Renal pelvis (tissue), 12 donors: ENCODE data around the gene FASN. TPM values are rescaled to one million over a fixed set of nuclear protein-coding genes. Genes with fewer than 3 reads are reported as not detected.
"Not testable (repeated sequence)": the region's sequence is repeated elsewhere in the genome, so short reads cannot be mapped to it uniquely, and the experiment has no call there.

ENCODE experiments used
- DNase-seq: peaks from one replicate; pipeline ENCODE4 v3.0.0-alpha.2; 2013
- long read RNA-seq, 16 experiments: transcript quantifications; one replicate each; lab custom pipeline, GENCODE V29; 2026
- polyA plus RNA-seq, 3 donors: library from polyadenylated mRNA; unstranded; fragments of 120-200 nt; gene quantifications; one replicate each; pipeline ENCODE4 v1.2.1, GENCODE V29; 2013; ENCODE audit not compliant: insufficient read length in 3 of 3

The FASN gene
- 10 to 100 TPM; 41.4 to 56.7 (median 50.1) TPM for polyA plus RNA-seq
- long read RNA-seq, donor 1, partial matches to known transcripts: 0 of 1 reads
- long read RNA-seq, donor 1, other reads (novel, unspliced or antisense): 0 of 1 reads
- long read RNA-seq, donor 2, partial matches to known transcripts: 0 of 1 reads
- long read RNA-seq, donor 2, other reads (novel, unspliced or antisense): 0 of 1 reads
- long read RNA-seq, donor 3, partial matches to known transcripts: 6 of 9 reads
- long read RNA-seq, donor 3, other reads (novel, unspliced or antisense): 0 of 9 reads
- long read RNA-seq, donor 4, full-length matches to known transcripts: 5 of 11 reads
- long read RNA-seq, donor 4, partial matches to known transcripts: 6 of 11 reads
- long read RNA-seq, donor 4, other reads (novel, unspliced or antisense): 0 of 11 reads
- long read RNA-seq, donor 5, partial matches to known transcripts: 0 of 2 reads
- long read RNA-seq, donor 5, other reads (novel, unspliced or antisense): 0 of 2 reads
- long read RNA-seq, donor 6, full-length matches to known transcripts: 2 of 2 reads
- long read RNA-seq, donor 6, partial matches to known transcripts: 0 of 2 reads
- long read RNA-seq, donor 6, other reads (novel, unspliced or antisense): 0 of 2 reads
- long read RNA-seq, donor 7, partial matches to known transcripts: 0 of 5 reads
- long read RNA-seq, donor 7, other reads (novel, unspliced or antisense): 0 of 5 reads
- long read RNA-seq, donor 8, partial matches to known transcripts: 5 of 6 reads
- long read RNA-seq, donor 8, other reads (novel, unspliced or antisense): 0 of 6 reads
- long read RNA-seq, donor 9, full-length matches to known transcripts: 2 of 2 reads
- long read RNA-seq, donor 9, partial matches to known transcripts: 0 of 2 reads
- long read RNA-seq, donor 9, other reads (novel, unspliced or antisense): 0 of 2 reads
- long read RNA-seq, donor 10, partial matches to known transcripts: 6 of 9 reads
- long read RNA-seq, donor 10, other reads (novel, unspliced or antisense): 0 of 9 reads
- long read RNA-seq, donor 11, partial matches to known transcripts: 0 of 2 reads
- long read RNA-seq, donor 11, other reads (novel, unspliced or antisense): 0 of 2 reads
- long read RNA-seq, donor 12, partial matches to known transcripts: 6 of 12 reads
- long read RNA-seq, donor 12, other reads (novel, unspliced or antisense): 0 of 12 reads
- long read RNA-seq, donor 13, partial matches to known transcripts: 0 of 3 reads
- long read RNA-seq, donor 13, other reads (novel, unspliced or antisense): 0 of 3 reads
- long read RNA-seq, donor 14: 0 reads
- long read RNA-seq, donor 15: 0 reads
- long read RNA-seq, donor 16, full-length matches to known transcripts: 4 of 4 reads
- long read RNA-seq, donor 16, partial matches to known transcripts: 0 of 4 reads
- long read RNA-seq, donor 16, other reads (novel, unspliced or antisense): 0 of 4 reads

DNA sequence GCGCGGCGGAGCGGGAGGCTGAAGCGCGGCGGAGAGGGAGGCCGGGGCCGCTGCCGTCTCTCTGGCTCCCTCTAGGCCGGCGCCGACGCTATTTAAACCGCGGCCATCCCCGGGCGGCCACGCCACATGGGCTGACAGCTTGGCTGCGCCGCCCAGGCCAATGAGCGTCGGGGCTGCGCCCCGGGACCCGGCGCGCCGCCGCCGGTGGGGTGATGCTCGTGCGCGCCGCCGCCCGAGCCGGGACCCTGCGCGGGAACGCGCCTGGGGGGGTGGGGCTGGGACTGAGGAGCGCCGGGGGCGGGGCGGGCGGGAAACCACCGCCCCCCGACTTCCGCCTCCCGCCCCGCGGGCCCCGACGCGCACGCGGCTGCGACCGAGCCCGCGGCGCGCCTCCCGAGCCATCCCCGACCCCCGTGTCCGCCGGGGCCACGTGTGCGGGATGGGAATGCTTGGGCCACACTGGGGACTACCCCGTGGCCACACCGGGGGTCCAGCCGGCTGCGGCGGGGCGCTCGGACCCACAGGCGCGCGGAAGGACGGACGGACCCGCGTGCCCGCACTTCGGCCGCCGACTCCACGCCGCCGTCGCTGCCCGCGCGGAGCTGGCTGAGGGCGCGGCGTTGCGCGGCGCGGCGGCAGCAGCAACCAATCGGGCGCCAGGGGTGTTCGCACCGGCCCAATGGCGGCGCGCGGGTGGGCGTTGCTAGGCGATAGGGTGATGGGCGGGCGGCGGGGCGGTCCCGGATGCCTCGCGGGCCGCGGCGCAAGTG lies at the start of gene FASN:
Gene FASN (minus strand): TSS at position 68 of the 770 bp plus-strand sequence. CDS start 1,791 bp downstream, outside the sequence.
- peak; percentile 95 for DNase-seq

DNA sequence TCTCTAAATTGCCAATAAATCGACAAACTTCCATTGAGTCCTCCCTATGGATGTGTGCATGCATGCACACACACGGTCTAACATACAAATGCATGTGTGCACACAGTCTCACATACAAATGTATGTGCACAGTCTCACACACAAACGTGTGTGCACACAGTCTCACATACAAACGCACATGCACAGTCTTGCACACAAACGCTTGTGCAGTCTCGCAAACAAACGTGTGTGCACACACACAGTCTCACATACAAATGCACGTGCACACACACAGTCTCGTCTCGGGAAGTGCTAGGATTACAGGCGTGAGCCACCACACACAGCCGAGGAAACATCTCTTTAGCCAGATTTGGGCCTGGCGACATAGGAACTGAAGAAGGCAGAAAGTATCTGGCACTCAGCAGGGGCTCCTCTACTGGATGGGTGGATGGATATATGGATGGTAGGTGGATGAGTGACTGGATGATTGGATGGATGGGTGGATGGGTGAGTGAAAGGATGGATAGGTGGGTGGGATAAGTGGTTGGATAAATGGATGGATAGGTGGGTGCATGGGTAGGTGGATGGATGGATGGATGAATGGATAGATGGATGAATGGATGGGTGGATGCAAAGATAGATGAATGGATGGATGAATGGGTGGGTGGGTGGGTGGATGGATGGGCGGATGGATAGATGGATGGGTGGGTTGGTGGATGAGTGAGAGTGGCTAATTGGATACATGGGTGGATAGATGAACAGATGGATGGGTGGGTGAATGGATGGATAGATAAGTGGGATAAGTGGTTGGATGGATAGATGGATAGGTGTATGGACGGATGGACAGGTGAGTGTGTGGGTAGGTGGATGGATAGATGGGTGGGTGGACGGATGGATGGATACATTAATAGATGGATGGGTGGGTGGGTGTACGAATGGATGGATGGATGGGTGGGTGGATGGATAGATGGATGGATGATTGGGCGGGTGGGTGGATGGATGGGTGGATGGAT lies 48.9 kb upstream of the FASN start:
- no peak for DNase-seq

- DNase-seq: no peak
Measured at GRCh38 chr17:82145550-82146155, 47.6 kb upstream of the FASN start.

GRCh38 chr17:82143333-82143732 lies 45.3 kb upstream of the FASN start:
- no peak for DNase-seq

GRCh38 chr17:82139961-82140360 lies 41.9 kb upstream of the FASN start:
- not testable (repeated sequence) for DNase-seq

DNA sequence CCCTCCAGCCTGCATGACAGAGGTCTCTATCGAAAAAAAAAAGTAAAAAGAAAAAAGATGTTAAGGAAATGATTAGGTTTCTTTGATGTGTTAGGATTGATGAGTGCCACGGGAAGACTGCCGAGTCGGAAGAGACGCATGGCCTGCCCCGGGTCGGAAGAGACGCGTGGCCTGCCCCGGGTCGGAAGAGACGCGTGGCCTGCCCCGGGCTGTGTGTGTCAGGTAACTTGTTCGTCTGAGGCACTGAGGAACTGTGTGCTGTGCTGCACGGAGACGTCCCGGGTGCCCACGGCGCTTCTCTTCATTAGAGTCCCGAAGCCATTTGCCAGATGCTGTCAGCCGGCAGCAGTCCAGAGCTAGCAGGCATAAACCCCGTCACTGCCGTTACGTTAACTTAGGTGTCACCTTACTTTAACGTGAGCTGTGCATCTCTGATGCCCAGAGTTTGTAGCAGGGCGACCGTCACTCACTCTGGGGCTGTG lies 40.5 kb upstream of the FASN start:
- DNase-seq: no peak

DNA sequence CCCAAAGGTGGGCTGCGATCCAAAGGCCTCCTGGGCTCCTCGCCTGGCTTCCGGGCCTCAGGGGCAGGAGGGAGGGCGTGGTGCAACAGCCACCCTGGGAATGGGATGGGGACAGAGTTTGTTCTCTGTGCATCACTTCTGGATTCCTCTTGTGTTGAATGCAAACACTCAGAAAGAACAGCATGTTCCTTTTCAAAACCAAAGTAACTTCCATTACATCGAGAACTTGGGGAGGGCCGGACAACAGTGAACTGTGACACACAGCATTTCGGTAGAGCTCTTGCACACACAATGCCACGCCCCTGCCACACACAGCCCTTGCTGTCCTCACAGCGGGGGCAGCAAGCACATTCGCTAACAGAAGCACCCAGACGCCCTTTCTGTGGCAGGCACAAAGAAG lies 36.1 kb upstream of the FASN start:
- no peak for DNase-seq

DNA sequence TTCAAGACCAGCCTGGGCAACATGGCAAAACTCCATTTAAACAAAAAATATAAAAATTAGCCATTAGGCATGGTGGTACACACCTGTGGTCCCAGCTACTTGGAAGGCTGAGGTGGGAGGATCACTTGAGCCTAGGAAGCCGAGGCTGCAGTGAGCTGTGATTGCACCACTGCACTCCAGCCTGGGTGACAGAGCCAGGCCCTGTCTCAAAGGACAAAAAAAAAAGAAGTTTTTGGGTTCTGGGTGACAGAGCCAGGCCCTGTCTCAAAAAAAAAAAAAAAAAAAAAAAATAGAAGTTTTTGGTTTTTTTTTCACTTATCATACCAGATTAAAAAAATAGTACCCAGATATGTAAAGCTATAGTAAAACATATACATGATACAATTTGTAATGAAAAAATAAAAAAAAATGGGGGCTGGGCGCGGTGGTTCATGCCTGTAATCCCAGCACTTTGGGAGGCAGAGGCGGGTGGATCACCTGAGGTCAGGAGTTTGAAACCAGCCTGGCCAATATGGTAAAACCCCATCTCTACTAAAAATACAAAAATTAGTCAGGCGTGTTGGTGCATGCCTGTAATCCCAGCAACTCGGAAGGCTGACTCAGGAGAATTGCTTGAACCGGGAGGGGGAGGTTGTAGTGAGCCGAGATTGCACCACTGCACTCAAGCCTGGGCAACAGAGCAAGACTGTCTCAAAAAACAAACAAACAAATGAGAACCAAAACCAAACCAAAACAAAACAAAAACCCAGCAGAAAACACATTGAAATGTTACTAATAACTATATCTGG lies 35.3 kb upstream of the FASN start:
- not testable (repeated sequence) for DNase-seq

DNA sequence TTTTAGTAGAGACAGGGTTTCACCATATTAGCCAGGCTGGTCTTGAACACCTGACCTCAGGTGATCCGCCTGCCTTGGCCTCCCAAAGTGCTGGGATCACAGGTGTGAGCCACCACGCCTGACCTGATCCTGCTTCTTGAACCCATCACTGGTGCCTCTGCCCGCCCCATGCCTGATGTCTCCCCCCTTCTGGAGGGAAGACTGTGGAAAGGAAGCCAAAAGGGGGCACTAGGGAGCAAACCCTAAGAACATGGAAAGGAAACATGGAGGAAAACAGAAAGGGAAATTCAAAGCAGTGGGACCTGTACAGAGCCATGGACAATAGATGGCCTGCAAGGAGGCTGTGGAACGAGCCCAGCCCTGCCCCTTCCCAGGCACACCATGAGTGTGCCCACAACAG lies 31.1 kb upstream of the FASN start:
- no peak for DNase-seq

DNA sequence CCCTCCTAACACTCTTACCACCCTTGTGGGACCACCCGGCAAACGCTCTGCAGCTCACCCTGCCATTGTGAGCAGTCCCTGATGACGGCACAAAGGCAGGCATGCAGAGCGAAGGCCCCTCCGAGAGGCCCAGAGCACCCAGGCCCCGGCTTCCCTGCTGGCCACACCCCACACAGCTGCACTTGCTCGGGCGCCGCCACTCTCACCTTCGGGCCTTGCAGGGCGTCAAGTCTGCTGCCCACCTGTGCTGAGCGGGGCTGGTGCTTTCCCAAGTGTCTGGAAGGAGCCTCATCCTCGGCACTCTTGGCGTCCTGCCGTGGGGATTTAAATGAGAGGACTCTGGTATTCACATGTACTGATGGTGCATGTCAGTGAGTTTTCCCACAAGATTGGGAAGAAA lies 30.3 kb upstream of the FASN start:
- DNase-seq: no peak

DNA sequence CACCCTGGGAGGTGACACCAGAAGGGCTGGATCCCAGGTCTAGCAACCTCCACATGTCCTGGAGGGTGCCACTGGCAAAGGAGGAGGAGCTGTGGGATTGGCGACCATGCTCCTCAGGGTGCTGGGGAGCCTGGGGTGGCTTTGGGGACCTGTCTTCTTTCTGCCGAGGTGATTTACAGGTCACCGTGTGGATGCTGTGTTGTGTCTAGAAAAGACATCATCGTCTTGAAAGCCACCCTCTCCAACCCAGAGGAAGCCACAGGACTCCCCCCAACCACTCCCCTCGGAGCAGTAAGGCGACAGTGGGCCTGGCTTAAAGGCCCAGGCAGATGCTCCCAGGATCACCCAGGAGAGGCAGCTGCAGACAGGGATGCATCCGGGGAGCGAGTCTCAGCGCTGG lies 29.7 kb upstream of the FASN start:
- DNase-seq: no peak

- DNase-seq: no peak
Measured at GRCh38 chr17:82127315-82127595, 29.2 kb upstream of the FASN start.

GRCh38 chr17:82126556-82127314 lies 28.7 kb upstream of the FASN start:
- DNase-seq: no peak

DNA sequence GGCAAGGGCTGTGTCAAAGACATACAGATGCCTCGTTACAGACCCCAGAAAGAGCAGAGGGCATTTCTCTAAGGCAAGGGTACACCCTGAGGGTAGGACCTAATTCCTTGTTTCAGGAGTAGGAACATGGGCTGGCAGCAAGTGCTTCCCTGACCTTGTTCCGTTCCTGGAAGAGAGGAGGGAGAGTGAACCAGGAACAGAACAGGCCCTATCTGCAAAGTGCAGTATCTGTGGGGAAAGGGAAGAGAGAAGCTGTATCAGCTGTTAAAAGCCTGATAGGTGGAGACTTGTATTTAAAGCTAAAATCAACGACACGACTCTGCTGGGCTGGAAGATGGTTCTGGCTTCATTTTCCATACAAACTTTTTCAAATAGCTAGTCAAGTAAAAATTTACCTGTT lies 26.1 kb upstream of the FASN start:
- DNase-seq: no peak

DNA sequence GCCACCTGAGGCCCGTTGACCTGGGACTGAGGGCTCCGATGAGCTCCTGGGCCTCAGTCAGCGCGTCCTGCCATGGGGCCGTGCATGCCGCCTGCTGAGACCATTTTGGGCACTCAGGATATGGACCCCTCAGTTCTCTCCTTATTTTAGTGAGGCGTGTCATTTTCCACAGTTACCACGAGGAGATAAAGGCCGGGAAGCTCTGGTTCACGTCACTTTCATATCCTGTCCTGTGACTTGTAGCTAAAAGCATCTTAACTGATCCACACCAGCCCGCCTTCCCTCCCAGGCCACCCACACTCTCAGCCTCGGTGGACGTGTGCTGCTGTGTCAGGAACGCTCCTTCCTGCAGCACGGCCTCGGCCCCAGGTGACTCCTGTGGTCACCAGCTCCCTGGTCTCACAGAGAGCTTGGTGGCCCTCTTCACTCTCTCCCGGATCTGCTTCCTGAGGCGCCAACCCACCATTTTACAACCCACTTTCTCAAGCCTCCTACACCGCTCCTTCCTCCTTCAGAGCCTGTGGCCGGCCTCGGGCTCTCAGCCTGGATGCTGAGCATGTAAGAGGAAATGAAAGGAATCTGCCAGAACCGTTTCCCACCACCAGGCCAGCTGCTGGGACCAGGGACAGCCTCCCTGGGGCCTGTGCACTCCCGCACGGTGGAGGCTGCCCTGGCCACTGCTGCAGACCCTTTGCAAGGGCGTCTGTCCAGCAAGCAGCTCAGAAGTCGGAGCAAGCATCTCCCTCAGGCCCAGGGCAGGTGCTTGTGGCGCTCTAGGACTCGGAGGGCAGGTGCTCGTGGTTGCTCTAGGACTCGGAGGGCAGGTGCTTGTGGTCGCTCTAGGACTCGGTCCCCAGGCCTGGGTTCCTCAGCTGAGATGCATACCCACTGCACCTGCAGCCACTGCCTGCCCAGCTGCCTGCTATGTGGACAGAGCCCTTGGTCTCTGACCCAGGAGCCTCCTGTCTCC lies 23.9 kb upstream of the FASN start:
- no peak for DNase-seq

DNA sequence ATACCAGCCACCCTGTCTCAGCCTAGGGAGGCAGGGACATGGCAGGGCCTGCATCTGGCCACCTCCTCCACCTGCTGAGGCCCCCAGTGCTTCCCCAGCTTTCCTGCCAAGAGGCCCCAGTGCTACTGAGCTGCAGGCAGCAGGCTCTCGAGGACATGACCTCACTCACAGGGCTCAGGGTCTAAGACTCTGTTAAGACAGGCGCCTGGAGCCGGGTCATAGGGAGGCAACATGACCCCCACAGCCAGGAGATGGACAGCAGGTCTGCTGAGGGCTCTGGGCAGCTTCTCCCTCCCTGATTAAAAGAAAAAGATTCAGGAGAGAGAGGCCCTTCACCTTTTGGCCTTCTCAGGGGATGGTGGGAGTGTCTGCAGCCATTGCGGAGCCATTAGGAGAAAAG lies 23.2 kb upstream of the FASN start:
- DNase-seq: no peak
